ENCODE measurements around the gene ROBO1. TPM values are rescaled to one million over a fixed set of nuclear protein-coding genes. Genes with fewer than 3 reads are reported as not detected.

Gene ROBO1
- total RNA-seq, 2 experiments from 2014 or later: 0.36 to 0.69 TPM

GRCh38 chr3:79012946-79013362 is 754.8 kb downstream of the ROBO1 start:
- Mint-ChIP-seq H3K27me3 (no peaks in the 10 kb centered on the region), H3K9me3 (peaks cover 2% of the 10 kb centered on the region), H3K4me1 (ENCODE audit: low read depth) (no peaks in the 10 kb centered on the region), H3K27ac (no peak overlapping the region), H3K4me3 (no peak overlapping the region), H3K36me3 (ENCODE audit: low read depth) (no peaks in the 10 kb centered on the region)
- peaks cover 2 to 5% of the 10 kb centered on the region in 2 experiments for H3K27me3 ChIP-seq (ENCODE audit: control insufficient read depth in 1 of 2, insufficient read depth in 2 of 2, low read length in 2 of 2)
- DNase-seq (no peak), ATAC-seq (ENCODE audit: poor library complexity) (no peak)
- CTCF ChIA-PET: no interaction called here
- POLR2A ChIA-PET: no interaction called here
- TF ChIP-seq, protein P1, sequence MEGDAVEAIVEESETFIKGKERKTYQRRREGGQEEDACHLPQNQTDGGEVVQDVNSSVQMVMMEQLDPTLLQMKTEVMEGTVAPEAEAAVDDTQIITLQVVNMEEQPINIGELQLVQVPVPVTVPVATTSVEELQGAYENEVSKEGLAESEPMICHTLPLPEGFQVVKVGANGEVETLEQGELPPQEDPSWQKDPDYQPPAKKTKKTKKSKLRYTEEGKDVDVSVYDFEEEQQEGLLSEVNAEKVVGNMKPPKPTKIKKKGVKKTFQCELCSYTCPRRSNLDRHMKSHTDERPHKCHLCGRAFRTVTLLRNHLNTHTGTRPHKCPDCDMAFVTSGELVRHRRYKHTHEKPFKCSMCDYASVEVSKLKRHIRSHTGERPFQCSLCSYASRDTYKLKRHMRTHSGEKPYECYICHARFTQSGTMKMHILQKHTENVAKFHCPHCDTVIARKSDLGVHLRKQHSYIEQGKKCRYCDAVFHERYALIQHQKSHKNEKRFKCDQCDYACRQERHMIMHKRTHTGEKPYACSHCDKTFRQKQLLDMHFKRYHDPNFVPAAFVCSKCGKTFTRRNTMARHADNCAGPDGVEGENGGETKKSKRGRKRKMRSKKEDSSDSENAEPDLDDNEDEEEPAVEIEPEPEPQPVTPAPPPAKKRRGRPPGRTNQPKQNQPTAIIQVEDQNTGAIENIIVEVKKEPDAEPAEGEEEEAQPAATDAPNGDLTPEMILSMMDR (IDR thresholded peaks at IDR 0.05): no peak
- H3K4me1 ChIP-seq (ENCODE audit: insufficient read depth, low read length): no peaks in the 10 kb centered on the region
- H3K4me3 ChIP-seq (ENCODE audit: low read length): no peak overlapping the region
- H3K27ac ChIP-seq (ENCODE audit: low read depth in 1 of 2, low read length in 2 of 2): no peak overlapping the region
- peaks cover 0 to 7% of the 10 kb centered on the region in 2 experiments for H3K9me3 ChIP-seq (ENCODE audit: control insufficient read depth in 1 of 2, insufficient read depth in 1 of 2, low read length in 2 of 2)
- H3K36me3 ChIP-seq (ENCODE audit: insufficient read depth, low read length): no peaks in the 10 kb centered on the region
- intact Hi-C loops (cut with DNase I, micrococcal nuclease): no loop called here

- peaks cover 2% of the 10 kb centered on the region for H3K9me3 Mint-ChIP-seq
- H3K4me3 ChIP-seq (ENCODE audit: low read length): no peak overlapping the region
- no peak for ATAC-seq (ENCODE audit: poor library complexity)
- H3K36me3 ChIP-seq (ENCODE audit: insufficient read depth, low read length): no peaks in the 10 kb centered on the region
- H3K27me3 Mint-ChIP-seq: no peaks in the 10 kb centered on the region
- H3K27me3 ChIP-seq (ENCODE audit: control insufficient read depth in 1 of 2, insufficient read depth in 2 of 2, low read length in 2 of 2): peaks cover 0 to under 1% of the 10 kb centered on the region in 2 experiments
- CTCF ChIA-PET: no interaction called here
- H3K9me3 ChIP-seq (ENCODE audit: control insufficient read depth in 1 of 2, insufficient read depth in 1 of 2, low read length in 2 of 2): peaks cover 0 to 4% of the 10 kb centered on the region in 2 experiments
- intact Hi-C loops (cut with DNase I, micrococcal nuclease): no loop called here
- no peaks in the 10 kb centered on the region for H3K4me1 Mint-ChIP-seq (ENCODE audit: low read depth)
- no peak overlapping the region for H3K27ac Mint-ChIP-seq
- POLR2A ChIA-PET: no interaction called here
- DNase-seq: no peak
- TF ChIP-seq, protein P1 (IDR thresholded peaks at IDR 0.05): no peak
- no peak overlapping the region for H3K4me3 Mint-ChIP-seq
- no peaks in the 10 kb centered on the region for H3K36me3 Mint-ChIP-seq (ENCODE audit: low read depth)
- no peak overlapping the region for H3K27ac ChIP-seq (ENCODE audit: low read depth in 1 of 2, low read length in 2 of 2)
- H3K4me1 ChIP-seq (ENCODE audit: insufficient read depth, low read length): no peaks in the 10 kb centered on the region
Observed at GRCh38 chr3:79012530-79012913, 755.3 kb downstream of the ROBO1 start.

DNA sequence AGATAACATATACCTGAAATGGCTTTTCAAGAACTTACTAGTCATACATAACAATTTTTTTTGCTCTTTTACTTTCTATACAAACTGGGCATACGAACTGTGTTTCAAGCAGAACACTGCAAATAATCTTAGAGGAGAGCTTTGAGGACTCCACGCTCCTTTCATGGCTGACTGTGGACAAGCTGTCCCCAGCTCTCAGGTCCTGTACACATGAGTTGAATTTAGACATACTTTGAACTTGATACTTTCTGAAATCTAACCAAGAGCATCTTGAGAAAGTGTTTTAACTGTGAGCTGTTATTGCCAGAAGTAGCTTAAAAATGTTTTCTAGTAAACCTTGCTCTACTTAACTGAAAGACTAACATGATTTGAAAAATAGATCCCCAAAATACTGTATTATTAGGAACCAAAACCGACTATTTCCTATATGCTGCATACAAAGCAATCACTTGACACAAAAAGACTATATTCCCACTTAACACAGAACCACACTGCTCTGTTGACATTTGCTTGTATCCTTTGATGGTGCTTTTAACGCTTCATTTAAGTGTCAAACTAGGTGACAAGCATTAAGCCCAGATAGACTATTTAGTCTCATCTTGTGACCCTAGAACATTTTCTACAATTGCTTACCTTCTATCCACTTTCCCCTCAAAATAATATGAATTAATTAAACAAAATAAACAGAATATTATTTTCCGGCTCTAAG is 755.8 kb downstream of the ROBO1 start:
- no peak overlapping the region for H3K27ac ChIP-seq (ENCODE audit: low read depth in 1 of 2, low read length in 2 of 2)
- peaks cover 0 to 4% of the 10 kb centered on the region in 2 experiments for H3K9me3 ChIP-seq (ENCODE audit: control insufficient read depth in 1 of 2, insufficient read depth in 1 of 2, low read length in 2 of 2)
- Mint-ChIP-seq H3K27ac (no peak overlapping the region), H3K4me3 (no peak overlapping the region), H3K27me3 (no peaks in the 10 kb centered on the region), H3K9me3 (peaks cover 2% of the 10 kb centered on the region), H3K36me3 (ENCODE audit: low read depth) (no peaks in the 10 kb centered on the region), H3K4me1 (ENCODE audit: low read depth) (no peaks in the 10 kb centered on the region)
- no peak for DNase-seq
- H3K4me3 ChIP-seq (ENCODE audit: low read length): no peak overlapping the region
- H3K4me1 ChIP-seq (ENCODE audit: insufficient read depth, low read length): no peaks in the 10 kb centered on the region
- H3K36me3 ChIP-seq (ENCODE audit: insufficient read depth, low read length): no peaks in the 10 kb centered on the region
- CTCF ChIA-PET: no interaction called here
- intact Hi-C loops (cut with DNase I, micrococcal nuclease): no loop called here
- no peaks in the 10 kb centered on the region for H3K27me3 ChIP-seq (ENCODE audit: control insufficient read depth in 1 of 2, insufficient read depth in 2 of 2, low read length in 2 of 2)
- POLR2A ChIA-PET: no interaction called here
- TF ChIP-seq, protein P1 (IDR thresholded peaks at IDR 0.05): no peak
- no peak for ATAC-seq (ENCODE audit: poor library complexity)

Data from CD4-positive, alpha-beta T cell (primary cell).